Activated T-cell treated with anti-CD3 and anti-CD28 coated beads, Interleukin-2, amount 50 U/mL, for 24 hours (primary cell): ENCODE results near the gene GPR137.

Experiments
- DNase-seq: peaks from one replicate; pipeline ENCODE4 v3.0.0-alpha.2; 2020
- H3K27ac Mint-ChIP-seq: 2 replicates; pipeline ENCODE4 v1.8.0; 2020; ENCODE audit warnings: mild to moderate bottlenecking, mixed read lengths
- H3K27me3 Mint-ChIP-seq: 2 replicates; pipeline ENCODE4 v1.8.0; 2020; ENCODE audit warnings: mixed read lengths
- H3K36me3 Mint-ChIP-seq: 2 replicates; pipeline ENCODE4 v1.8.0; 2020; ENCODE audit warnings: low read depth, mixed read lengths
- H3K4me1 Mint-ChIP-seq: 2 replicates; pipeline ENCODE4 v1.8.0; 2020; ENCODE audit warnings: low read depth, mixed read lengths
- H3K4me3 Mint-ChIP-seq: 2 replicates; pipeline ENCODE4 v1.8.0; 2020; ENCODE audit warnings: mild to moderate bottlenecking, moderate library complexity, mixed read lengths
- H3K9me3 Mint-ChIP-seq: 2 replicates; pipeline ENCODE4 v1.8.0; 2020; ENCODE audit warnings: mixed read lengths

Gene GPR137

DNA sequence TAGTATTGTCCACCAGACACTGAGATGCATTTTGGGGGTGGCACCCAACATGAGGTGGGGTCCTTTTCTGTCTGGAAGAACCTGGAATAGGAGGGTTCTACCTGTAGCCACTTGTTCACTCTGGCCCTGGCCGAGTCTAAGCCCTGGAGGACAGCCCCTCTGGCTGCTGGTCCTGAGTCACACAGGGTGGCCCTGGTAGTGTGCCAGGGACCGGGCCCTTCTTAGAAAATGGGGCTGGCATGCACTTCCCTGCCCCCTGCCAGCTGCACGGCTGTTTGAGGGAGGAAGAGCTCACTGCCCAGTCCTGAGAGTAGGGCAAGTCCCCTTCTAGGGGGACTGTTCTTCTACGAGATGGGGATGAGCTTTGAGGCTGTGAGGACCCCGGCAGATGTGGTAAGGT is 32.2 kb upstream of the GPR137 start:
- Mint-ChIP-seq H3K4me1 (peaks cover 15% of the 10 kb centered on the region), H3K36me3 (peaks cover 22% of the 10 kb centered on the region), H3K4me3 (peak overlapping the region; percentile 16), H3K9me3 (no peaks in the 10 kb centered on the region), H3K27me3 (no peaks in the 10 kb centered on the region), H3K27ac (no peak overlapping the region)
- DNase-seq = no peak

DNA sequence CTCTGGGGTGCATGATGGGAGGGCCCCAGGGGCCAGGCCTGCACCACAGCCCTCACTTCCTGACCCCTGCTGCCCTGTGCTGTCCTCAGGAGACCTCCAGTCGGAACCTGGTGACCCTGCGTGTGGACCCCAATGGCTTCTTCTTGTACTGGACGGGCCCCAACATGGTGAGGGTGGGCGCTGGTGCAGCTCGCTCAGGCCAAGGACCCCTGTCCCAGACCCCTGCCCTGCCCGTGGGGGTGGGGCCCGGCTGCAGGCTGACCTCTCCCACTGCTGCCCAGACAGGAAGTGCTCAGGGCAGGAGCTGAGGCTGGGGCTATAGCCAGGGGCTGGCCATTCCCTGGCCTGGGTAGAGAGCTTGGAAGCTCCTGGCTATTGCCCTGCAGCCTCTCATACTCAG is 31.3 kb upstream of the GPR137 start:
- no peaks in the 10 kb centered on the region for H3K9me3 Mint-ChIP-seq
- H3K27me3 Mint-ChIP-seq = no peaks in the 10 kb centered on the region
- peaks cover 28% of the 10 kb centered on the region for H3K36me3 Mint-ChIP-seq
- H3K4me1 Mint-ChIP-seq = peaks cover 16% of the 10 kb centered on the region
- no peak overlapping the region for H3K4me3 Mint-ChIP-seq
- H3K27ac Mint-ChIP-seq = no peak overlapping the region
- DNase-seq = no peak

DNA sequence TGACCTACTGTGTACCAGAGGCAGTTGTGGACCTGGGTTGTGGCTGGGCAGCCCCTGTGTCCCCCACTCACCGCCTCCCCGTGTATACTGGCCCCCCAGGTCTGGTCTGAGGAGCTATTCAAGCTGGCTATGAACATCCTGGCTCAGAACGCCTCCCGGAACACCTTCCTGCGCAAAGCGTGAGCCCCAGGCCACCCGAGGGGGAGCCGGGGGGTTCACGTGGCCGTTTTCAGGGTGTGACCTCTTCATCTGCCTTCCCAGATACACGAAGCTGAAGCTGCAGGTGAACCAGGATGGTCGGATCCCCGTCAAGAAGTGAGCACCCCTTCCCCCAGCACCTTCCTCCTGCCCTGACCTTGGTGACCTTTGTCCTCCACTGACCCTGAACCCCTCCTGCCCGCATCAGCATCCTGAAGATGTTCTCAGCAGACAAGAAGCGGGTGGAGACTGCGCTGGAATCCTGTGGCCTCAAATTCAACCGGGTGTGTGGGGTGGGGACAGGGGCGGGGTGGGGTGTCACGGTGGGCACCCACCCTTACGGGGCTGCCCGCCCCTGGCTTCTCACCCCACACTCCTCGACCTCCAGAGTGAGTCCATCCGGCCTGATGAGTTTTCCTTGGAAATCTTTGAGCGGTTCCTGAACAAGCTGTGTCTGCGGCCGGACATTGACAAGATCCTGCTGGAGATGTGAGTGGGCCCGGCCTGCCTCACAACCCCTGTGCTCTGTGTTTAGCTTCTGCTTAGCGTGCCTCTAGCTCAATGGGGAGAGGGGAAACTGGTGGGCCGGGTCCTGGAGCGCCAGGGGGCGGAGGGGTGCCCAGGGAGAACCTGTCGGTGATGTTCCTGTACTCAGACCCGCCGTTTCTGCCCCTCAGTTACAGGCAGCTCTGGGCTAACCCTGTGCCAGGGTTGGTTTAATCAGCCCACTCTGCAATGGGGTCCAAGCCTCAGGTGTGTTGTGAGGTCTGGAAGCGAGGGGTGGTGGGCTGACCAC is 30.2 kb upstream of the GPR137 start:
- no peak for DNase-seq
- Mint-ChIP-seq H3K27me3 (no peaks in the 10 kb centered on the region), H3K9me3 (no peaks in the 10 kb centered on the region), H3K27ac (no peak overlapping the region), H3K4me1 (peaks cover 21% of the 10 kb centered on the region), H3K36me3 (peaks cover 39% of the 10 kb centered on the region), H3K4me3 (no peak overlapping the region)

DNA sequence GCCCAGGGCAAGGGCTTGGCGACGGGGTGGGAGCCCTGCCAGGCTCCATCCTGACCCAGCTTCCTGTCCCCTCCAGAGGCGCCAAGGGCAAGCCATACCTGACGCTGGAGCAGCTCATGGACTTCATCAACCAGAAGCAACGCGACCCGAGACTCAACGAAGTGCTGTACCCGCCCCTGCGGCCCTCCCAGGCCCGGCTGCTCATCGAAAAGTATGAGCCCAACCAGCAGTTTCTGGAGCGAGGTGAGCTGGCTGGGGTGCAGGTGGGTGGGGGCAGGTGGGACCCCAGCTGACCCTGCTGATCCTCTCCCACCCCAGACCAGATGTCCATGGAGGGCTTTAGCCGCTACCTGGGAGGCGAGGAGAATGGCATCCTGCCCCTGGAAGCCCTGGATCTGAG is 29.3 kb upstream of the GPR137 start:
- Mint-ChIP-seq H3K27ac (no peak overlapping the region), H3K4me1 (peaks cover 18% of the 10 kb centered on the region), H3K36me3 (peaks cover 42% of the 10 kb centered on the region), H3K9me3 (no peaks in the 10 kb centered on the region), H3K27me3 (no peaks in the 10 kb centered on the region), H3K4me3 (no peak overlapping the region)
- DNase-seq = no peak

GRCh38 chr11:64258356-64258755 is 27.3 kb upstream of the GPR137 start:
- Mint-ChIP-seq H3K27ac (no peak overlapping the region), H3K9me3 (no peaks in the 10 kb centered on the region), H3K36me3 (peaks cover 58% of the 10 kb centered on the region), H3K27me3 (no peaks in the 10 kb centered on the region), H3K4me1 (peaks cover 11% of the 10 kb centered on the region), H3K4me3 (no peak overlapping the region)
- DNase-seq = no peak

DNA sequence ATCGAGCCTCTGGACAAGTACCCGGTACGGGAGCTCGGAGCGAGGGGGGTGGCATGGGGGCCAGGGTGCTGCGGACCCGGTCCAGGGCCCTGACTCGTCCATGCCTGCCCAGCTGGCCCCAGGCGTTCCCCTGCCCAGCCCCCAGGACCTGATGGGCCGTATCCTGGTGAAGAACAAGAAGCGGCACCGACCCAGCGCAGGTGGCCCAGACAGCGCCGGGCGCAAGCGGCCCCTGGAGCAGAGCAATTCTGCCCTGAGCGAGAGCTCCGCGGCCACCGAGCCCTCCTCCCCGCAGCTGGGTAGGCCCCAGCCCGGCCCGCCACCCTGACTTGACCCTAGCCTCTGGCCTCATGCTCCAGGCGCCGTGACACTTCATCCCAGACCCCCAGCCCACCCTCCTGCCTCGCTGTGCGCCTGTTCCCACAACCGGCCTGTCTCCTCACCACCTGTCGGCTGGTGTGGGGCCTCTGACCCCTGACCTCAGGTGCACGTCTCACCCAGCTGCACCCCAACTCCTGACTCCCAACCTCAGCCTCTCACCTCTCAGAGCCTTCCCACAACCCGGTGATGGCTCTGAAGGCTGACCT is 26.6 kb upstream of the GPR137 start:
- H3K4me3 Mint-ChIP-seq = no peak overlapping the region
- H3K36me3 Mint-ChIP-seq = peaks cover 61% of the 10 kb centered on the region
- no peaks in the 10 kb centered on the region for H3K27me3 Mint-ChIP-seq
- H3K4me1 Mint-ChIP-seq = peaks cover 11% of the 10 kb centered on the region
- no peaks in the 10 kb centered on the region for H3K9me3 Mint-ChIP-seq
- DNase-seq = no peak
- H3K27ac Mint-ChIP-seq = no peak overlapping the region

DNA sequence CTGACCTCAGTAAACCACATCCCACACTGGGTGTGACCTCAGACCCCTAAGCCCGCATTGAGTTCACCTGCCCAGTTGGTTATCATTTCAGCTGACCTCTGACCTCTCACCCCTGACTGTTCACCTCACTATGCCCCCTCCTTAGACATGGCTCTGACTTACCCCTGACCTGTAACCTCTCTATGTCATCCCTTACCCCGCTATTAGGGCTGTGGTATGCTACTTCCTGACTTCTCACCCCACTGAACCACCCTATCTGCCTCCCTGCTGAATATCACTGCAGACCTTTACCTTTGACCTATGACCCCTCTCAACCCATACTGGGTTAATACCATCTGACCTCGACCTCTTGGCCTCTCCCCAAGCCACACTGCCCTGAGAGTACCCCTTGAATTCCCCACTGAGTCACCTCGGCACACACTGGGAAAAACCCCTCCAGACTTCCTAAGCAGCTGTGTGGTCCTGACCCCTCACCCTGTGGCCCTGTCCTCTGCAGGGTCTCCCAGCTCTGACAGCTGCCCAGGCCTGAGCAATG is 26.0 kb upstream of the GPR137 start:
- no peaks in the 10 kb centered on the region for H3K9me3 Mint-ChIP-seq
- peaks cover 63% of the 10 kb centered on the region for H3K36me3 Mint-ChIP-seq
- no peaks in the 10 kb centered on the region for H3K27me3 Mint-ChIP-seq
- H3K4me3 Mint-ChIP-seq = no peak overlapping the region
- no peak overlapping the region for H3K27ac Mint-ChIP-seq
- peaks cover 11% of the 10 kb centered on the region for H3K4me1 Mint-ChIP-seq
- no peak for DNase-seq

- H3K27me3 Mint-ChIP-seq = no peaks in the 10 kb centered on the region
- no peak overlapping the region for H3K27ac Mint-ChIP-seq
- peaks cover 61% of the 10 kb centered on the region for H3K36me3 Mint-ChIP-seq
- no peaks in the 10 kb centered on the region for H3K9me3 Mint-ChIP-seq
- no peak for DNase-seq
- H3K4me3 Mint-ChIP-seq = no peak overlapping the region
- H3K4me1 Mint-ChIP-seq = peaks cover 11% of the 10 kb centered on the region
Observed at GRCh38 chr11:64260147-64260708, 25.4 kb upstream of the GPR137 start.

GRCh38 chr11:64261556-64262080 is 24.0 kb upstream of the GPR137 start:
- DNase-seq = no peak
- no peak overlapping the region for H3K4me3 Mint-ChIP-seq
- H3K27ac Mint-ChIP-seq = no peak overlapping the region
- no peaks in the 10 kb centered on the region for H3K9me3 Mint-ChIP-seq
- peaks cover 62% of the 10 kb centered on the region for H3K36me3 Mint-ChIP-seq
- H3K4me1 Mint-ChIP-seq = peaks cover 11% of the 10 kb centered on the region
- H3K27me3 Mint-ChIP-seq = no peaks in the 10 kb centered on the region

DNA sequence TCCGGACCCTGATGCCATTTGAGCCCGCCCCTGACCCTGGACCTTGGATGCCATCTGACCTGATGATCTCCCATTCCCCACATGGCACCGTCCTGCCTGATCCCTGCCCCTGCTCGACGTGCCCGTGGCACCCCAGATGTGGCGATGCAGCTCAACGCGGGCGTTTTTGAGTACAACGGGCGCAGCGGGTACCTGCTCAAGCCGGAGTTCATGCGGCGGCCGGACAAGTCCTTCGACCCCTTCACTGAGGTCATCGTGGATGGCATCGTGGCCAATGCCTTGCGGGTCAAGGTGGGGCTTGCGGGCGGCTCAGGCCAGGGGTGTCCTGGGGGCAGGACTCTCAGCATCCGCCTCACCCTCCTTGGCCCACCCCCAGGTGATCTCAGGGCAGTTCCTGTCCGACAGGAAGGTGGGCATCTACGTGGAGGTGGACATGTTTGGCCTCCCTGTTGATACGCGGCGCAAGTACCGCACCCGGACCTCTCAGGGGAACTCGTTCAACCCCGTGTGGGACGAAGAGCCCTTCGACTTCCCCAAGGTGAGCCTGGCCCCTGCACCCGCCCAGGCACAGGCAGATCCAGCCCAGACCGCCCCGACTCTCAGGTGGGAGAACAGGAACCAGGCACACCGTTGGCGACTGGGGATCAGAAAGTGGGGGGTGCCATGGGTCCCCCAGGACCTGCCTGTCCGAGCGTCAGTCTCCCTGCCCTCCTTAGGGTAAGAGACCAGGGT is 23.2 kb upstream of the GPR137 start:
- no peak for DNase-seq
- Mint-ChIP-seq H3K36me3 (peaks cover 60% of the 10 kb centered on the region), H3K4me1 (peaks cover 11% of the 10 kb centered on the region), H3K9me3 (no peaks in the 10 kb centered on the region), H3K4me3 (no peak overlapping the region), H3K27me3 (no peaks in the 10 kb centered on the region), H3K27ac (no peak overlapping the region)

DNA sequence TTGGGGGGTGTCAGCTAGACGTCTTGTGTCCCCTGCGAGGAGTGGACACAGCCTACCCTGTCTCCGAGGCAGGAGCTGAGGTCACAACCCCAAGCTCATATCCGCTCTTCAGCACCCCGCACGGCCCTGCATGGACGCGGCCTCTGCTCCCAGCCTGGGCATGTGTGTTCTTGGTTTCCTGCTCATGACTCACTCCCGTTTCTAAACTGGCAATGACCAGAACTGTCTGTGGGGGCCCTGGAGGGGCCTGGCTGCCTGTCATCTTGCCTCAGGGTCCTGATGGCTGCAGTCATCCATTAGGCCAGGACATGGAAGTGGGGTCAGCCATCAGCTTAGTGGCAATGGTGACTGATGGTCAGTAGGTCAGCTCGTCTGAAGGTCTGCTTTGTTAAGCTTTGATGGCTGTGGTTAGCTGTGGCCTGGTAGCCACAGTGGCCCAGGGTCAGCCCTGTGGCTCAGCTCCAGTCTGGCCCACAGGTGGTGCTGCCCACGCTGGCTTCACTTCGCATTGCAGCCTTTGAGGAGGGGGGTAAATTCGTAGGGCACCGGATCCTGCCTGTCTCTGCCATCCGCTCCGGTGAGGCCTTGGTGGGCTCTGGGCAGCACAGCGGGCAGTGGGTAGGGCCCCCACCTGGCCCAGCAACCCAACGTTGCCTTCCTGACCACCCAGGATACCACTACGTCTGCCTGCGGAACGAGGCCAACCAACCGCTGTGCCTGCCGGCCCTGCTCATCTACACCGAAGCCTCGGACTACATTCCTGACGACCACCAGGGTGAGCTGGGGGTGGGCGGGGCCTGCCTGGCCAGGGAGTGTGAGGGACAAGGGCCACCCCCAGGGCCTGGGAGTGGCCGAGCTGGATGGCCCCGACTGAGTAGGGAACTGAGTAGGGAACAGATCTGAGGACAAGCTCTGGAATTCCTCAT is 22.4 kb upstream of the GPR137 start:
- peaks cover 16% of the 10 kb centered on the region for H3K4me1 Mint-ChIP-seq
- no peak for DNase-seq
- H3K36me3 Mint-ChIP-seq = peaks cover 55% of the 10 kb centered on the region
- no peaks in the 10 kb centered on the region for H3K9me3 Mint-ChIP-seq
- H3K27ac Mint-ChIP-seq = no peak overlapping the region
- H3K4me3 Mint-ChIP-seq = no peak overlapping the region
- H3K27me3 Mint-ChIP-seq = no peaks in the 10 kb centered on the region

- H3K27me3 Mint-ChIP-seq = no peaks in the 10 kb centered on the region
- no peak overlapping the region for H3K27ac Mint-ChIP-seq
- peaks cover 55% of the 10 kb centered on the region for H3K36me3 Mint-ChIP-seq
- H3K9me3 Mint-ChIP-seq = no peaks in the 10 kb centered on the region
- no peak overlapping the region for H3K4me3 Mint-ChIP-seq
- no peak for DNase-seq
- peaks cover 22% of the 10 kb centered on the region for H3K4me1 Mint-ChIP-seq
Observed at GRCh38 chr11:64263947-64264317, 21.7 kb upstream of the GPR137 start.

- H3K36me3 Mint-ChIP-seq = peaks cover 54% of the 10 kb centered on the region
- no peak overlapping the region for H3K4me3 Mint-ChIP-seq
- no peak for DNase-seq
- H3K4me1 Mint-ChIP-seq = peaks cover 22% of the 10 kb centered on the region
- H3K9me3 Mint-ChIP-seq = no peaks in the 10 kb centered on the region
- peak overlapping the region; percentile 61 for H3K27ac Mint-ChIP-seq
- no peaks in the 10 kb centered on the region for H3K27me3 Mint-ChIP-seq
Observed at GRCh38 chr11:64264371-64264852, 21.2 kb upstream of the GPR137 start.
